ENCODE measurements around the gene MAGOHB.
"Not testable (repeated sequence)": the region's sequence is repeated elsewhere in the genome, so short reads cannot be mapped to it uniquely, and the experiment has no call there.

MAGOHB gene

DNA sequence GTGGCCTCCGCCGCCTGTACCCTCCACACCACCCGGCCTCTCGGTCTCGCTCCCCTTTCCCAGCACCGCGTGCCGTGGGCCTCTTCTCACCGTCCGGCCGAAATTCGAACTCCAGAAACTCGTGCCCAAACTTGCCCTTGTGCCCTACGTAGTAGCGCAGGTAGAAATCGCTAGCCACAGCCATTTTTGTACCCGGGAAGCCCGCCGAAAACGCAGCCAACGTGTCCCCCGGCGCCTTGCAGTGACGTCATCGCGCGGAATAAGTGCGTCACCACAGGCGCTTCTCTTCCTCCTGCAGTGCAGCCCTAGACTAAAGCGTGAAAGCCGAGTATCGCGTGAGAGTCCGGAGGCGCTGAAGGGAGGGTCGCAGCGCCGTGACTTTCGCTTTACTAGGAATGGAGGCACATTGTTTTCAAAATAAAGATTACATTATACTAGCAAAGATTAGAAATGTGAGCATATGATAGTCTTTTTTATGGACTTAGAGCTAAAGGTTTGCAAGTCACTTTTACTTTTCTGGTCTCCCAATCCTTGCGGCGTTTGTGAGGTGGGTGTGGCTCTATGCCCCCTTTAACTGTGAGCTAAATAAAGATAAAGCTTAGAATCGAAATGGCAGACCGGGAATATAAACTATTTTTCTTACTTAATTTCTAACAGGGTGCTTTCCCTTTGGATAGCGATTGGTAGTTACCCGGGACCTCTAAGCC, at the start of gene MAGOHB:
Gene MAGOHB (minus strand): TSS at position 261 of the 707 bp plus-strand sequence. CDS start 77 bp downstream, at position 184.
- DNase-seq (ENCODE audit: low read depth, low spot score) = peak; percentile 99

DNA sequence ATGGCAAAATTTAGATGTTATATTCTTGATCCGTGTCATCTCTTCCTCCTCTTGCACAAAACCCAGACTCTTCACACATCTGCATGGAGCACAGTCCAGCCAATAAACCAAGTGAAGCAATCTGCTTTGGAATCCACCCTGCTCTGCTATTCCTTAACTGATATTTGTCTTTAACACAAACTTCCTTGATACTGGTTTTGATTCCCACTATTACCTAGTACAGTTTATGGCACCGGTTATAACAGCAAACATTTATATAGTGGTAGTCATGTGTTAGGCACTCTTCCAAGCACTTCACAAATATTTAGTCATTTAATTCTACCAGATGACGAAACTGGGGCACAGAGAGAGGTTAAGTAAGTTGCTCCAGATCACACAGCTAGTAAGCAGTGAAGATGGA, 47.9 kb upstream of the MAGOHB start:
- DNase-seq (ENCODE audit: low read depth, low spot score) = no peak

DNA sequence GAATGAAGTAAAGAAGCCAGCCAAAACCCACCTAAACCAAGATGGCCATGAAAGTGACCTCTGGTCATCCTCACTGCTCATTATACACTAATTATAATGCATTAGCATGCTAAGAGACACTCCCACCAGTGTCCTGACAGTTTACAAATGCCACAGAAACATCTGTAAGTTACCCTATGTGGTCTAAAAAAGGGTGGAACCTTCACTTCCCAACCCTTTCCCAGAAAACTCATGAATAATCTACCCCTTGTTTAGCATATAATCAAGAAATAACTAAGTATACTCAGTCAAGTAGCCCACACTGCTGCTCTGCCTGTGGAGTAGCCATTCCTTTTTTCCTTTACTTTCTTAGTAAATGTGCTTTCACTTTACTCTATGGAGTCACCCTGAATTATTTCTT, 40.6 kb upstream of the MAGOHB start:
- no peak for DNase-seq (ENCODE audit: low read depth, low spot score)

DNA sequence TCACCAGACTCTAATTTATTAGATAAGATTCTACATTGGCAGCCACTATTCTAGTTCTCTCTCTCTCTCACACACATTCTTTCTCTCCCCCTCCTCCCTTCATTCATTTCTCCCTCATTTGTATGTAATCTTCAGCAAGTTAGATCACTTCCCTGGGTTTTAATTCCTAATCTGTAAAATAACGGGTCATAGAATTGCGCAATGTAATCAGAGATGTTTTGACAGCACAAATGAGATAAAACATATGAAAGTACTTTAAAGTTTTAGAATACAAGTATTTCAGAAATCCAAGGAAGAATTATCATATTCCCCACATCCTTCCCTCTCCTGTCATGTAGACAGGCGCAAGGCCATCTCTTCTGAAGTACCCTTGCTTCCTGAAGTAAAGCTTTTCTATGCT, 38.8 kb upstream of the MAGOHB start:
- DNase-seq (ENCODE audit: low read depth, low spot score) = no peak

DNA sequence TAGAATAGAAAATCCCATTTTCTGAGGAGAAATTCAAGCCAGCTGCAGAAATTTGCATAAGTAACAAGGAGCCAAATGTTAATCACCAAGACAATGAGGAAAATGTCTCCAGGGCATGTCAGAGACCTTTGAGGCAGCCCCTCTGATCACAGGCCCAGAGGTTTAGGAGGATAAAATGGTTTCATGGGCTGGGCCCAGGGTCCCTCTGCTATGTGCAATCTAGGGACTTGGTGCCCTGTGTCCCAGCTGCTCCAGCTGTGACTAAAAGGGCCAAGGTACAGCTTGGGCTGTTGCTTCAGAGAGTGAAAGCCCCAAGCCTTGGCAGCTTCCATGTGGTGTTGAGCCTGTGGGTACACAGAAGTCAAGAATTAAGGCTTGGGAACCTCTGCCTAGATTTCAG, 33.2 kb upstream of the MAGOHB start:
- DNase-seq (ENCODE audit: low read depth, low spot score) = not testable (repeated sequence)

DNA sequence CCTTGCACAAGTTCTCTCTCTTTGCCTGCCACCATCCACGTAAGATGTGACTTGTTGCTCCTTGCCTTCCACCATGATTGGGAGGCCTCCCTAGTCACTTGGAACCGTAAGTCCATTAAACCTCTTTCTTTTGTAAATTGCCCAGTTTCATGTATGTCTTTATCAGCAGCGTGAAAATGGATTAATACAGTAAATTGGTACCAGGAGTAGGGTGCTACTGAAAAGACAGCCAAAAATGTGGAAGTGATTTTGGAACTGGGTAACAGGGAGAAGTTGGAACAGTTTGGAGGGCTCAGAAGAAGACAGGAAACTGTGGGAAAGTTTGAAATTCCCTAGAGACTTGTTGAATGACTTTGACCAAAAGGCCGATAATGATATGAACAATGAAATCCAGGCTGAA, 32.5 kb upstream of the MAGOHB start:
- DNase-seq (ENCODE audit: low read depth, low spot score) = no peak

DNA sequence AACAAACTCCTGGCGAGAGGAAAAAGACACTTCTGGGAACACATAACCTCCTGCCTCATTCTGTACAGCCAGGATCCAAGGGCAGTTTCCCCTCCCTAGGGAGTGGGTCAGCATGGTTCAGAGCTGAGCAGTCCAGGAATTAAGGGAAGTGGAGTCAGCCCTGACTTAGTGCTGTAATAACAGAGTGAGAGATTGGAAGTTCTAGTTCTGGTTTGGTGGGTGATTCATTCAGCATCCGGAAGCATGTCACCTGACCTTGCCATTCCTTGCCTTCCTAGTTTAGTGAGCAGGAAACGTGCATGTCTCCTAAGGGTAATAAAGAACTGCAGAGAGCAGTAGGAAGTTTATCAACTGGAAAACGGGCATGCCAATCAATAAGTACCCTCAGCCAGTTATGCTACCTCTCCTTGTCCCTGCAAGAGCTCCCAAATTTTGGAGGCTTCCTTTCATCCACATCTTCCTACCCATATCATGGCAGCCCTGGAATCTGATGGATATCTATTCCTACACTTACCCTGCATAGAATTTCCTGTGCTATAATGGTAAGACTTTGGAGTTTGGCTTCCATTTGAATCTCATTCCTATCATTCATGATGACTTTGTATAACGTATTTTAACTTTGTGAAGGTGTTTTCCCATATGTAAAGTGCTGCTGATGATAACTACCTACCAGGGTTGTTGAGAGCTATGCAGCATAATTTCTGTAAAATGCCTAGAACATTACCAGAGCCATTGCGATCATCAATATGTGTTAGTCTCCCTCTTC, 28.5 kb upstream of the MAGOHB start:
- DNase-seq (ENCODE audit: low read depth, low spot score) = peak; percentile 15

DNA sequence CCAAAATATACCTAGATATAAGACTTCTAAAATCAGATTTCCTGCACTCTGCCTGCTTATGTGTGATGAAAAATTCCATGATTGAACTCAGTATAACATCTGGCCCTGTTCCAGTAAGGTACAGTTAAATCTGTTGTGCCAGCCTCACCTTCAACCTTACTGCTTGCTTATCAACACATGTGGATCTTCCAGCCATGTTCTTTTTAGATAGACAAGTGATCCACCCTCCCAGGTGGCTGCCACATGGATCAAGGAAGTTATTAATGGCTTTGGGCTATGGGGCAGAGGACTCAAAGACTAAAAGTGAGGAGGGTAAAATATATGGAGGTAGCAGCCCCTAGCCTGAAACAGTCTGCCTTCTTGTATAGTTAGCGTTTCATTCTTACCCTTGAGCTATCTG, 25.3 kb upstream of the MAGOHB start:
- no peak for DNase-seq (ENCODE audit: low read depth, low spot score)

DNA sequence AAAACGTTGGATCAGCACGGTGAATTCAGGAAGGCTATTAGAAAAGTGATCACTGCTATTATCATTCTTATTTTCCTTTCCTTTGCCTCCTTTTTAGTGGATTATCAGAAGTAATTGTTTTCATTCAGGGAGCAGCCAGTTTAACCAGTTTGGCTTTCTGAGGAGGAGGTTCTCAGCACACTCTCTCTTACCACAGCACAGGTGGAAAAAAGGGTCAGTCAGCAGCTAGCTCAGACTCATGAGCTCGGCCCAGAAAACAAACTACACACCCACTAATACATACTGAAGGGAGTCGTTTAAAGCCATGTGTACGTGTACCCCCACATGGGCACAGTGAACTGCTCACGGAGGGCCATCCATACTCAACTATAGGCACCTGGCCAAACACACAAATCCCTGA, 23.2 kb upstream of the MAGOHB start:
- DNase-seq (ENCODE audit: low read depth, low spot score) = no peak

DNA sequence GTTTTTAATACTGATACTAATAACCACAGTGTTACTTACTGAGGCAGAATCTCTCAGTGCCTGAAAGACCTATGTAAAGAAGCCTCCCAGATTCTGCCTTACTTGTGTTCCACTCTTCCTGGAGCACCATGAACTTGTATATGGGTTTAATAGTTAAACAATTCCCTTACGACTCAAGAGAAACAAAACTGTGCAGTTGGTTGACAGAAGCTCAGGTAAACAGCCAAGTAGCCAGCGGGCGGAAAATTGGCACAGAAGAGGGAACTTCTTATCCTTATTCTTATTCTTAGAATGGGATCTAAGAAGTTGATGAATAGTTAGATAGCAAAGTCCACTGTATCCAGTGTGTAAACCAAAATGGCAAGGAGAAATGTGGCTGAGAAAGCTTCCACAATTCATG, 22.7 kb upstream of the MAGOHB start:
- DNase-seq (ENCODE audit: low read depth, low spot score) = no peak

DNA sequence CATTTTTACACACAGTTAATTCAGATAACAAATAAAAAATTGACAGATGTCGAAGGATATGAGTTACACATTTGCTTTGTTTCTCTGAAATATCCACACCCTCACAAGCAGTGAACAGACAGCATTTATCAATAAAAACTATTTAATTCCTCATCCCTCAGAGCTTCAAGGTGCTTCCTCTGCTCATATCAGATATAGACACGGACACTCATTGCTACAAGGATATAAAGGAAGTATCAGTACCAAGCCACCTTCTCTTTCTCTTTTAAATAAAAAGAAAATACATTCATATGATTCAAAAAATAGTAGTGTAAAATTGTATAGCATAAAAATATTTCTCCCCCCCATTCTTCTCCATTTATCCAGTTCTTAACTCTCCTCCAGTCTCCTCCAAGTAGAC, 21.9 kb upstream of the MAGOHB start:
- DNase-seq (ENCODE audit: low read depth, low spot score) = no peak

DNA sequence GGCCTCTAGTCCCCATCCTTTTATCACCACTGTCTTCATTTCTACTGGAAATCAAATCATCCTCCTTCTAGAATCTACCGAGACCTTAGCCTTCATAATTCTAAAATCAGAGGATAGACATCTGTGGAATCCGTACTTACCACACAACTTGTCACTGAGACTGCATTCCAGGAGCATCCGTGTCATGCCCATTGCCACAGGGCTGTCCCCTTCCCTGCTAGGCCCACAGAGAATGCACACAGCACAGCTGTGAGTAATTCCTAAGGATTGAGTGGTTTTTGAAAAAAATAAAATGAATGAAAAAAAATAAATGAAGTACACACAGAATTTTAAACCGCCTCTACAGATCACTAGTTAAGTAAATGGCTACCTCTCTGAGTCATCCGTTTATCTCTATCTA, 21.0 kb upstream of the MAGOHB start:
- DNase-seq (ENCODE audit: low read depth, low spot score) = peak; percentile 68

DNA sequence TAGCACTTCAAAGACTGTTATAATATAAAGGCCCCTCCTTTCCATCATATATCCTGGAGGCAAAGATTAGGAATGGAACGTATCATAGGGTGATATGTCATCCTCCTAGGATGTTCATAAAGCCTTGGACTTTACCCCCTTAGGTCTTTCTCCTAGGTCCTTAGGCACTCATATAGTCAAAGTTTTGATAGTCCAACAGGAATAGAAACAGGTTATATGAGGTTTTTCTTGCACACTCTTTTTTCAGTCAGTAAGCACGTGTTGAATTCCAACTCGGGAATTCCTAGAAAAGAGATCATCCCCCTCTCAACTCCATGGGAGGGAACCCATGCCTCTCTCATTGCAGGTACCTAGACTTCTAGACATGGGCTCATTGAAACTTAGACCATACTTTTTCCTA, 20.1 kb upstream of the MAGOHB start:
- no peak for DNase-seq (ENCODE audit: low read depth, low spot score)

DNA sequence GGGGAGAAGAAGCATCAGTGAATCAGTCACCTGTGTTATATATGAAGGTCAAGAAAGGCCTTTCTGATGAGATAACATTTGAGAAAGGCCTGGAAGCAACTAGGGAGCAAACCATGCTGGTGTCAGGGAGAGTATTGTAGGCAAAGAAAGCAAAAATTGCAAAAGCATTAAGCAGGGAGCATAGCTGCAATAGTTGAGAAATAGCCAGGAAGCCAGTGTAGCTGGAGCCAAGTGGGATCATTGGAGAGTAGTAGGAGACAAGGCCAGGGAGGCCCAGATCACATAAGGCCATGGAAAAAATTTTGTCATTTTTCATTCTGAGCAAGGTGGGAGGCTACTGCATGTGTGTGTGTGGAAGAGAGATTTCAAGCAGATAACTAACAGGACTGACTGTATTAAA, 18.8 kb upstream of the MAGOHB start:
- peak; percentile 20 for DNase-seq (ENCODE audit: low read depth, low spot score)

DNA sequence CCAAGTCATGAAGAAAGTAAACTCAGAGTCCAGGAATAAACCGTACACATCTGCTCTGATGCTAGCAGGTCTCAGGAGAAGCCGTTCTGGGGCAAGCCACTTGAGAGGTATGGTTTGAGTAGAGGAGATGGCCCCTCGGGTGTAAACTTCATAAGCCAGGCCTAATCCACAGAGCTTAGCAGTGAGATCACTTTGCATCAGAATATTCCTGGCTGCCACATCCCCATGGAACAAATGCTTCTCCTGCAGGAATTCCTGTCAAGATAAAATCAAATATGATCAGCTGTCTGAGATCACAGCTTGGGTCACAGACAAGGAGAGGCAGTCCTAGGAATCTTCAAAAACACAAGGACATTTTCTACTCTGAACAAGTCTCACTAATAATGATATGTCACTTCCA, 11.2 kb upstream of the MAGOHB start:
- no peak for DNase-seq (ENCODE audit: low read depth, low spot score)

DNA sequence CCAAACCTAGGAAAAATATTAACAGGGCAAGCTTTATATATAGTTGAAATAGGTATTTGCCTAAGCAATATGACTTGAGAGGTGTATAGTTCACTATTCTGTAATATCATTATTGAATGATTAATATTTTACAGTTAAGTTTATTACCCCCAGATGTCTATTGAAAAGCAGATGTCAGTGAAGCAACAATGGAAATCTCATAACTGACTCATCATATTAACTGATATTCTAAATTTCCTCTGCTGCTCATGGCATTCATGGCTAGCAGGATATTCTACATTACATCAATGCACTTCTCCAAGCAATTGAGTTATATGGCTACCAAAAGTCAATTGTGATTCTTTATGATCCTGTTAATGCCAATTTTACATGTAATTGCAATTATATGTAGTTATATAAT, 9.7 kb upstream of the MAGOHB start:
- no peak for DNase-seq (ENCODE audit: low read depth, low spot score)

DNA sequence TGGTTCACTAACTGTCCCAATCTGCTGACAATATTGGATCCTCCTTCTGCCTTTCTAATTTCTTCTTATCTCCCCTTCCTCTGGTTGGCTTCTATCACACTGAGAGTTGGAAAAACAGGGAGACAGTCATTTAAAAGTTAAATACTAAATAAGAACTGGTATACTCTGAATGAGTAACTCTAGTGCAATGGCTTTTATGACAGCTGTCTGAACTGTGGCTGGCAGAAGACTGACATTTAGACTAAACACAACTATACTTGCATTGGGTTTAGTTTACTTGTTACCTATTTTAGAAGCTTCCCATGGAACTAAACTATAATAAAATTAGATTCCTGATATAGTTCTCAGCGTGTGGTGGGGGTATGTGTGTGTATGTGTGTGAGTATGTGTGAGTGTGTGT, 7.9 kb upstream of the MAGOHB start:
- DNase-seq (ENCODE audit: low read depth, low spot score) = no peak

DNA sequence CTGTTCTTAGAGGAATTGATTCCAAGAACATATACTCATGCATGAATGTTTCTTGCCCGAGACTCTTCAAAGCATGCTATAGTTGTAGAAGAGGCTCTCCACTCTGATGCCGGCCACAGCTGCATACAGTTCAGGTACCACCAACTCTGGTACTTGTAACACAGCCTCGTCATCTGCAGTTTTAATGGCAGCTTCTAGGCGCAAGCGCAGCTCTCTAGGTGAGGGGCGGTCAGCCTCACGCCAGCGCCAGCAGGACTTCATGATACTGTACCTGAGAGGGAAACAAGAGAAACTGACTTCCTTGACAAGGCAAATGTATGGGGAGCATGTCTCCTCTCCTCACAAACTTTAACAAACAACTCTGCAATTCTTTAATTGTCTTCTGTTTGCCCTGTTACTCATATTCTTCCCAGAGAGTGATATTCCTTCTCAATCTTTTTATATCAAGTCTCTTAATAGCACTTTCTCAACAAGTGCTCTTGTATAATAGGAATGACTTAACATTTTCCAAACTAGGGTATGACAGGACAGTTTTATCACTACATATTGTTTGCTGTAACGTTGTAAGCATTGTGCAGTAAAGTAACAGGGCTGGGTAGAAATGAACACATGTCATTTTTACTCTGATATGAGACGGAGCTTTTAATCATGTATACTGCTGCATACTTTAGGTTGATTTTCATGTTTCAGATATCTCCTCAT, 6.8 kb upstream of the MAGOHB start:
- DNase-seq (ENCODE audit: low read depth, low spot score) = no peak

DNA sequence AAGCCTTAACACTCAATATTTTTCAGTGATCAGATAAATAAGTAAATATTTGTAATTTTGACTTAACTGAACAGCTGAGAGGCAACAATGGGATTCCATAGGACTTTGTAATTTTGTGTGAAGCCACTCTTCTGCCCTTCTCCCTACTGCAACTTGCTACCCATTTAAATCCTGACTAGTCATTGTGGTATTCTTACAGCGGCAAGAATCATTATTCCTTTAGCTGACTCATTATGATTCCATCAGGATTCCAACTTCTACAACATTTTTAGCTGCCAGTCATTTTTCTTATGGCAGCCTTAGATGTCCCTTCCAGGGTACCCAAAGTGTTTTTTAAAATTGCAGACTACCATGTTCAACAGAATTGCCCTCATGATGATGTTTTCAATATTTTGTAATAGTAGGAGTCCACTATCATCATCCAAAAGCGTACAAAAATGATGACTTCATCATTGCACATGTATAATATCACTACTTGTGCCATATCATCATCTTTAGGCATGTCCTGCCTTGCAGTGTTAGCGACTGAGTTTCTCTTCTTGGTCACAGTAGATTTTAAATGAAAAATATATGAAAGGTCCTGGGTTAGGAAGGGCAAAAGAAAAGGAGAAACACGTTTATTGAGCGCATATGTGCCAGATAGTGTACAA, 5.1 kb upstream of the MAGOHB start:
- DNase-seq (ENCODE audit: low read depth, low spot score) = peak; percentile 69

DNA sequence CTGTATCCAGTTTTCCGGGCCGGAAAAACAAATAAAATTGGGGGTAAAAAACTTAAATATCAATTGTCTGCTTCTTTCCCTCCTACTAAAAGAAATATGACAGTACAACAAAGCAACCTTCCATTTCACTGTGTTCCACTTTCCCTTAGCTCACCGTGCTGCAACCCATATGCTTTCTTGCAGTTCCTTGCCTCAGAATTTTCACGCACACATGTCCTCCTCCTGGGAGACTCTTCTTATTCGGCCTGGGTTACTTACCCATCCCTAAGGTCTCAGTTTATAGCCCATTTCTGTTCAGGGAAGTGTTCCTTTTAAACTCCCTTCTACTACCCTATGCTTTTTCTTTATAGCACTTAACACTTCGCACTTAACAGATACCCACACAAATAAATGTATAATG, 4.5 kb upstream of the MAGOHB start:
- peak; percentile 2 for DNase-seq (ENCODE audit: low read depth, low spot score)

DNA sequence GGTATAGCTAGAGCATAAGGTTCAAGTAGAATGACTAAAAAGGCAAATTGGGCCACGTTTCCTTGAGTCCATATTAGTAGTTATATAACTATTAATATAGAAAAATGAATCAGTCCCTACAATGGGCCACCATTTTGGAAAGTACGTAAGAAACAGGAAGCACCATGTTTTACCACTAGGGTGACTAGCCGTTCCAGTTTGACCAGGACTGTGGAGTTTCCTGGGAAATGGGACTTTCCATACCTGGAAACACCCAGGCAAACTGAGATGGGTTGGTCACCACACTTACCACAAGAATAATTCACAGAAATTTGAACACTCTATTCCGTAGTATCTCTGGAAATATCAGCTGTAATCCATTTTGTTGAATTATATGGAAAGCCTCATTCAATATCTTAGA, 2.1 kb upstream of the MAGOHB start:
- no peak for DNase-seq (ENCODE audit: low read depth, low spot score)

DNA sequence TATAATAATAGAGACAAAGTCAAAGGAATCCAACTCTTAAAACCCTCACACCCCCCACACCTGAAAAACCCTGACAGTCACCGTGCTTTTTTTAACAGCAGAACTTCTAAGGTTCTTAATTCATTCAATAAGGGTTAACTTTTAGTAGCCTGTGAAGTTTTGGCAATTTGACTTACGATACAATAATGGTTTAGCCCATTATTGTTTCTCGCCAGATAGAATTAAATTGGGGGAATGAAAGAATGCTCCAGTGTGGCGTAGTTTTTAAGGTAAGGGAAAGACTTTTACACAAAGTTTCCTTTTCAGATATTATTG, 604 bp upstream of the MAGOHB start:
- DNase-seq (ENCODE audit: low read depth, low spot score) = no peak

DNA sequence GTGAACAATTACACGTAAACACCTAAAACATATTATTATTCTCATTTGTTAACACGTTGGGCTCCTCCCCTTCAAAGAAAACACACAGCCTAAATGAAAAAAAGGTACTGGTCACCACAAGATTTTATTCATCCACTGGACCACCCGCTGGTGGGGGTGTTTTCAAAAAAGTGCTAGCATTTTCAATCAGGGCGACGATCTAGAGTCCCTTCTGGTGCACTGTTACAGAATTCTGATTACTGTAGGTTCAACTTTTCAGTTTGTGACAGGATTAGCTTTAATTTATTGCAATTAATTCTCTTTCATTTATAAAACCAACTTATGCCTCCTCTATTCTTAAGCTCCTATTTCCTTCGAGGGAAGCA, 443 bp downstream of the MAGOHB start:
- no peak for DNase-seq (ENCODE audit: low read depth, low spot score)
